ENCODE data around the gene BCDIN3D.
"Not testable (repeated sequence)": the region's sequence is repeated elsewhere in the genome, so short reads cannot be mapped to it uniquely, and the experiment has no call there.

Gene BCDIN3D

GRCh38 chr12:49872781-49873181 lies 29.9 kb upstream of the BCDIN3D start:
- no peaks in the 10 kb centered on the region for H3K36me3 ChIP-seq (ENCODE audit: control insufficient read depth, low read length)

DNA sequence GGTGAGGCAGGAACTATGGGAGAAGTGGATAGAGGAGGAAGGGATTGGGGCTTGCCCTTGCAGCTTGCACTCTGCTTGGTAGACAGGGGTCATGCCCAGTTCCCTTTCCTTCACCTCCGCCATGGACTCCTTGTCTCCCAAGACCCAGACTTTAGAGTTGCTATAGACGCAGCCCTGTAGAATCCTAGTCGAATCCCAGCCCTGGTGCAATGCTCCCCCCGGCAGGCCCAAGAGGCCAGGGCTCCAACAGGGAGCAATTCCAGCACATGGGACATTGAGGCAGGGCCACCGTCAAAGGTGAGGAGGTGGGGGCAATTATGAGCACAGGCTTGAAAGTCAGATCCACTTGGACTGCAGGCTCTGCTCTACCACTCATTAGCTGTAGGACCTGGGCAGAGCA lies 29.5 kb upstream of the BCDIN3D start:
- TF ChIP-seq EZH2phosphoT487 (IDR thresholded peaks at IDR 0.05; ENCODE audit: borderline replicate concordance, low read length) = no peak
- no peak for TF ChIP-seq CTCF (IDR thresholded peaks at IDR 0.05; ENCODE audit: low read depth, low read length, poor library complexity, severe bottlenecking)
- H3K4me1 ChIP-seq (ENCODE audit: control insufficient read depth, low read length) = no peaks in the 10 kb centered on the region

More at GRCh38 chr12:49872781-49873181, 29.9 kb upstream of the BCDIN3D start:
- Histone ChIP-seq H3K9me3 (ENCODE audit: control insufficient read depth, insufficient read depth, low read length) (no peaks in the 10 kb centered on the region), H3K4me1 (ENCODE audit: control insufficient read depth, low read length) (no peaks in the 10 kb centered on the region), H3F3A (ENCODE audit: control insufficient read depth, insufficient read depth) (0 out of 2 replicates have a peak, but pooled peaks cover 3% of the 10 kb centered on the region), H3K79me2 (ENCODE audit: control insufficient read depth, low read length) (no peaks in the 10 kb centered on the region), H3K27me3 (ENCODE audit: control insufficient read depth, low read length) (no peaks in the 10 kb centered on the region), H3K9me2 (replicated peaks; ENCODE audit: control insufficient read depth, low read length) (no peaks in the 10 kb centered on the region), H4K20me1 (ENCODE audit: control insufficient read depth, insufficient read depth, low read depth, low read length) (no peaks in the 10 kb centered on the region), H3K4me3 (ENCODE audit: low read length) (no peak overlapping the region), H3K27ac (ENCODE audit: low read depth, low read length) (no peak overlapping the region), H3K4me2 (ENCODE audit: low read length) (no peak overlapping the region)
- TF ChIP-seq EZH2phosphoT487 (IDR thresholded peaks at IDR 0.05; ENCODE audit: borderline replicate concordance, low read length) = no peak
- TF ChIP-seq CTCF (IDR thresholded peaks at IDR 0.05; ENCODE audit: low read depth, low read length, poor library complexity, severe bottlenecking) = no peak

GRCh38 chr12:49871811-49872251 lies 28.9 kb upstream of the BCDIN3D start:
- H3K4me1 ChIP-seq (ENCODE audit: control insufficient read depth, low read length); H3K9me3 ChIP-seq (ENCODE audit: control insufficient read depth, insufficient read depth, low read length); H3K4me2 ChIP-seq (ENCODE audit: low read length); H3K79me2 ChIP-seq (ENCODE audit: control insufficient read depth, low read length); H3K9me2 ChIP-seq (replicated peaks; ENCODE audit: control insufficient read depth, low read length); H4K20me1 ChIP-seq (ENCODE audit: control insufficient read depth, insufficient read depth, low read depth, low read length); H3K36me3 ChIP-seq (ENCODE audit: control insufficient read depth, low read length); H3K27me3 ChIP-seq (ENCODE audit: control insufficient read depth, low read length); H3K4me3 ChIP-seq (ENCODE audit: low read length); H3K27ac ChIP-seq (ENCODE audit: low read depth, low read length); H3F3A ChIP-seq (ENCODE audit: control insufficient read depth, insufficient read depth): not testable (repeated sequence)

More for the DNA sequence above, 29.5 kb upstream of the BCDIN3D start:
- no peaks in the 10 kb centered on the region for H3K9me2 ChIP-seq (replicated peaks; ENCODE audit: control insufficient read depth, low read length)
- H3K36me3 ChIP-seq (ENCODE audit: control insufficient read depth, low read length) = no peaks in the 10 kb centered on the region
- H3K79me2 ChIP-seq (ENCODE audit: control insufficient read depth, low read length) = no peaks in the 10 kb centered on the region
- H3K4me3 ChIP-seq (ENCODE audit: low read length) = no peak overlapping the region
- H3F3A ChIP-seq (ENCODE audit: control insufficient read depth, insufficient read depth) = 0 out of 2 replicates have a peak, but pooled peaks cover under 1% of the 10 kb centered on the region
- H3K9me3 ChIP-seq (ENCODE audit: control insufficient read depth, insufficient read depth, low read length) = no peaks in the 10 kb centered on the region
- H3K4me2 ChIP-seq (ENCODE audit: low read length) = no peak overlapping the region
- H4K20me1 ChIP-seq (ENCODE audit: control insufficient read depth, insufficient read depth, low read depth, low read length) = no peaks in the 10 kb centered on the region
- no peak overlapping the region for H3K27ac ChIP-seq (ENCODE audit: low read depth, low read length)
- H3K27me3 ChIP-seq (ENCODE audit: control insufficient read depth, low read length) = no peaks in the 10 kb centered on the region

- Histone ChIP-seq H3K79me2 (ENCODE audit: control insufficient read depth, low read length) (no peaks in the 10 kb centered on the region), H4K20me1 (ENCODE audit: control insufficient read depth, insufficient read depth, low read depth, low read length) (no peaks in the 10 kb centered on the region), H3K4me2 (ENCODE audit: low read length) (no peak overlapping the region), H3K4me3 (ENCODE audit: low read length) (no peak overlapping the region), H3K36me3 (ENCODE audit: control insufficient read depth, low read length) (no peaks in the 10 kb centered on the region), H3F3A (ENCODE audit: control insufficient read depth, insufficient read depth) (no peaks in the 10 kb centered on the region), H3K9me3 (ENCODE audit: control insufficient read depth, insufficient read depth, low read length) (no peaks in the 10 kb centered on the region), H3K4me1 (ENCODE audit: control insufficient read depth, low read length) (no peaks in the 10 kb centered on the region), H3K27me3 (ENCODE audit: control insufficient read depth, low read length) (no peaks in the 10 kb centered on the region), H3K27ac (ENCODE audit: low read depth, low read length) (no peak overlapping the region), H3K9me2 (replicated peaks; ENCODE audit: control insufficient read depth, low read length) (no peaks in the 10 kb centered on the region)
- TF ChIP-seq EZH2phosphoT487 (IDR thresholded peaks at IDR 0.05; ENCODE audit: borderline replicate concordance, low read length) (no peak), CTCF (IDR thresholded peaks at IDR 0.05; ENCODE audit: low read depth, low read length, poor library complexity, severe bottlenecking) (no peak)
Observed at GRCh38 chr12:49871263-49871561, 28.3 kb upstream of the BCDIN3D start.

Measured in DOHH2 (cell line).